ENCODE data around the gene RNF144A. TPM values are rescaled to one million over a fixed set of nuclear protein-coding genes. Genes with fewer than 3 reads are reported as not detected.

Gene RNF144A
- total and polyA plus RNA-seq, 2 donors (not counting 3 experiments of a cell fraction or from before 2014, with no cell fraction given), result 9.7 to 28.8 TPM

- H4K20me1 ChIP-seq (replicated peaks; ENCODE audit: control insufficient read depth, extremely low read depth, insufficient read depth, low read length), result no peaks in the 10 kb centered on the region
- BruUV-seq (replicated peaks), result no TSS peak
- peaks cover 3% of the 10 kb centered on the region for H3K4me1 ChIP-seq (ENCODE audit: control insufficient read depth, extremely low read depth, insufficient read depth, low read length)
- no peaks in the 10 kb centered on the region for H3K27me3 ChIP-seq (ENCODE audit: control insufficient read depth in 2 of 2, insufficient read depth in 2 of 2, low read length in 2 of 2)
- H3K4me2 ChIP-seq (ENCODE audit: insufficient read depth, low read length), result no peak overlapping the region
- H3K36me3 ChIP-seq (ENCODE audit: control insufficient read depth in 2 of 2, extremely low read depth in 1 of 2, insufficient read depth in 2 of 2, low read length in 2 of 2), result no peaks in the 10 kb centered on the region
- H3K79me2 ChIP-seq (ENCODE audit: control insufficient read depth, insufficient read depth, low read length), result no peaks in the 10 kb centered on the region
- no peak overlapping the region for H3K9ac ChIP-seq (replicated peaks; ENCODE audit: extremely low read depth, insufficient read depth, low read length)
- FAIRE-seq, result no peak
- H3K4me3 ChIP-seq (replicated peaks in 1 of 3; ENCODE audit: insufficient read depth in 1 of 3, low read depth in 1 of 3, low read length in 3 of 3), result no peak overlapping the region
- dilution Hi-C loops (cut with MboI; ENCODE audit: extremely low pct_ligation_motif_present, low sequenced_read_pairs), result no loop called here
- no peaks in the 10 kb centered on the region for H3K9me3 ChIP-seq (replicated peaks; ENCODE audit: control insufficient read depth, insufficient read depth, low read length)
- ChIA-PET CTCF (no interaction called here), POLR2A (no interaction called here)
- DNase-seq (ENCODE audit: low read depth, low spot score), result no peak
- intact Hi-C loops (cut with micrococcal nuclease), result no loop called here
- H3K27ac ChIP-seq (ENCODE audit: insufficient read depth, low read depth, low read length), result no peak overlapping the region
- no peak overlapping the region for H2AFZ ChIP-seq (ENCODE audit: low read depth, low read length)
- TF ChIP-seq POLR2A (IDR thresholded peaks at IDR 0.05; ENCODE audit: low read depth, low read length), result no peak
- TF ChIP-seq GATA2 (IDR thresholded peaks at IDR 0.05; ENCODE audit: insufficient read depth, insufficient read length, low read depth, low read length), result no peak
- no peak for TF ChIP-seq MYC (IDR thresholded peaks at IDR 0.05; ENCODE audit: low read depth, low read length)
- no peak for TF ChIP-seq EZH2 (IDR thresholded peaks at IDR 0.05; ENCODE audit: borderline replicate concordance, low read depth, low read length, severe bottlenecking)
- TF ChIP-seq POLR2AphosphoS5 (IDR thresholded peaks at IDR 0.05; ENCODE audit: insufficient read depth, low read depth, low read length), result no peak
- no peak for TF ChIP-seq MAX (IDR thresholded peaks at IDR 0.05; ENCODE audit: insufficient read depth, insufficient read length)
- TF ChIP-seq JUN (IDR thresholded peaks at IDR 0.05; ENCODE audit: borderline replicate concordance, insufficient read depth, insufficient read length, low read depth), result no peak
- TF ChIP-seq CTCF (IDR thresholded peaks at IDR 0.05; ENCODE audit: extremely low read depth in 1 of 2, insufficient read depth in 1 of 2, low read depth in 1 of 2, low read length in 2 of 2), result no peak
- TF ChIP-seq FOS (IDR thresholded peaks at IDR 0.05; ENCODE audit: borderline replicate concordance, insufficient read depth, low read length), result no peak
- no peaks in the 10 kb centered on the region for H3K9me1 ChIP-seq (replicated peaks; ENCODE audit: control insufficient read depth, extremely low read depth, insufficient read depth, low read length)
Measured at GRCh38 chr2:6943971-6944370, 26.8 kb downstream of the RNF144A start.

Measured in endothelial cell of umbilical vein (primary cell).